Esophagus squamous epithelium (tissue), 4 donors: Measurements from ENCODE around the gene SEC61A2.

ENCODE experiments used
- POLR2A ChIP-seq, 4 donors: fragments of 450-650 bp; IDR thresholded peaks; one replicate each; pipeline ENCODE4 v1.6.1; 2017; ENCODE audit warnings: antibody characterized with exemption in 4 of 4, mild to moderate bottlenecking in 4 of 4, moderate library complexity in 3 of 4
- TF ChIP-seq, protein P1 (sequence below), 6 experiments: fragments of 450-650 bp in 4 of 6; fragments of 200-600 bp in 2 of 6; sonication (generic) in 2 of 6; IDR thresholded peaks; one replicate each; pipeline ENCODE4 v1.5.1; 2016 to 2019; ENCODE audit warnings: antibody characterized with exemption in 6 of 6, mild to moderate bottlenecking in 4 of 6, moderate library complexity in 4 of 6

DNA sequence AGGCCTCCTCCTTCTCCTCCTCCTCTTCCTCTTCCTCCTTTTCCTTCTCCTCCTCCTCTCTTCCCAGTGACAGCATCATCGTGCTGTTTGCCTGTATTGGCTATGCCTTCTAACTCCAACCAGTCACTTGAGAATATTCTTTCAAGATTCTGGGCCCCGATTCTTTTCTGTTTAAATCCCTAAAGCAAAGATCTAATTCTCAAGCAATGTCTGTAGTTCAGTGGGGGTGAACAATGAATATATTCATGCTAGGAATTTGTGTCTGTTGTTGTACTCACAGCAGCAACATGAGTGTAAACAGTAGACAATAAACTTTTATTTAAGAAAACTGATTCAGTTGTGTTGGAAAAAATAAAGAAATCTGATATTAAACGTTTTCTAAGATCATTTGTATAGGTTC, 35.6 kb downstream of the SEC61A2 start:
- TF ChIP-seq, protein P1, sequence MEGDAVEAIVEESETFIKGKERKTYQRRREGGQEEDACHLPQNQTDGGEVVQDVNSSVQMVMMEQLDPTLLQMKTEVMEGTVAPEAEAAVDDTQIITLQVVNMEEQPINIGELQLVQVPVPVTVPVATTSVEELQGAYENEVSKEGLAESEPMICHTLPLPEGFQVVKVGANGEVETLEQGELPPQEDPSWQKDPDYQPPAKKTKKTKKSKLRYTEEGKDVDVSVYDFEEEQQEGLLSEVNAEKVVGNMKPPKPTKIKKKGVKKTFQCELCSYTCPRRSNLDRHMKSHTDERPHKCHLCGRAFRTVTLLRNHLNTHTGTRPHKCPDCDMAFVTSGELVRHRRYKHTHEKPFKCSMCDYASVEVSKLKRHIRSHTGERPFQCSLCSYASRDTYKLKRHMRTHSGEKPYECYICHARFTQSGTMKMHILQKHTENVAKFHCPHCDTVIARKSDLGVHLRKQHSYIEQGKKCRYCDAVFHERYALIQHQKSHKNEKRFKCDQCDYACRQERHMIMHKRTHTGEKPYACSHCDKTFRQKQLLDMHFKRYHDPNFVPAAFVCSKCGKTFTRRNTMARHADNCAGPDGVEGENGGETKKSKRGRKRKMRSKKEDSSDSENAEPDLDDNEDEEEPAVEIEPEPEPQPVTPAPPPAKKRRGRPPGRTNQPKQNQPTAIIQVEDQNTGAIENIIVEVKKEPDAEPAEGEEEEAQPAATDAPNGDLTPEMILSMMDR (IDR thresholded peaks at IDR 0.05), result no peak
- TF ChIP-seq POLR2A (IDR thresholded peaks at IDR 0.05), result no peak
